ENCODE data around the gene PALM3. TPM values are rescaled to one million over a fixed set of nuclear protein-coding genes. Genes with fewer than 3 reads are reported as not detected.
"Not testable (repeated sequence)": the region's sequence is repeated elsewhere in the genome, so short reads cannot be mapped to it uniquely, and the experiment has no call there.

Gene PALM3
- total RNA-seq, 1 experiment from 2014 or later = 3.3 TPM

DNA sequence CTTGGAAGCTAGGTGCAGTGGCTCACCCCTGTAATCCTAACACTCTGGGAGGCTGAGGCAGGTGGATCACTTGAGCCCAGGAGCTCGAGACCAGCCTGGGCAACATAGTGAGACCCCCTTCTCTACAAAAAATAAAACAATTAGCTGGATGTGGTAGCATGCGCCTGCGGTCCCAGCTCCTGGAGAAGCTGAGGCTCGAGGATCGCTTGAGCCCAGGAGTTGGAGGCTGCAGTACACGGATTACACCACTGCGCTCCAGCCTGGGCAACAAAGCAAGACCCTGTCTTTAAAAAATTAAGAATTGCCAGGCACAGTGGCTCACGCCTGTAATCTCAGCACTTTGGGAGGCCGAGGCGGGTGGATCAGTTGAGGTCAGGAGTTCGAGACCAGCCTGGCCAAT lies 10.9 kb downstream of the PALM3 start:
- POLR2A ChIA-PET; RAD21 ChIA-PET (ENCODE audit: low non-redundant PET in 1 of 2, low total read pairs in 2 of 2, uncharacterized antibody in 2 of 2, unreplicated experiment in 2 of 2); BruUV-seq (replicated peaks): not testable (repeated sequence)

DNA sequence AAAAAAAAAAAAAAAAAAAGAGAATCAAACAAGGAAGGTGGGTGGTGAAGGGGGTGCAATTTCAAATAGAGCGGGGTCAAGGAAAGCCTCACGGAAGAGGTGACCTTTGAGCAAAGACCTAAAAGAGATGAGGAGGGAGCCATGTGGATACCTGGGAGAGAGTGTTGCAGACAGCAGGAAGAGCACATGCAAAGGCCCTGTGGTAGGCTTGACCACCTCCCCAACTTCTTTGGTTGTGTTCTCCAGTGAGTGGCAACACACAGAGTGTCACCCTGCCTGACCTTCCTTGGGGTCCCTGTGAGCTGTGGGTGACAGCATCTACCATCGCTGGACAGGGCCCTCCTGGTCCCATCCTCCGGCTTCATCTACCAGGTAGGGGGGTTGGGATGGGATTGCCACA lies 11.4 kb downstream of the PALM3 start:
- BruUV-seq (replicated peaks) = no TSS peak
- Histone ChIP-seq H3K4me3 (replicated peaks in 1 of 2; ENCODE audit: low read depth in 1 of 2, low read length in 2 of 2) (no peak overlapping the region), H3K9me3 (ENCODE audit: control insufficient read depth in 1 of 2, insufficient read depth in 1 of 2, low read depth in 1 of 2, low read length in 2 of 2) (no peaks in the 10 kb centered on the region), H3K9me2 (ENCODE audit: insufficient read depth) (no peaks in the 10 kb centered on the region), H3K27me3 (ENCODE audit: insufficient read depth, low read length) (no peaks in the 10 kb centered on the region), H3K4me1 (ENCODE audit: control insufficient read depth in 1 of 2, insufficient read depth in 2 of 2, low read length in 2 of 2) (no peaks in the 10 kb centered on the region), H3K27ac (ENCODE audit: low read depth, low read length) (no peak overlapping the region), H3K36me3 (ENCODE audit: control insufficient read depth in 1 of 2, insufficient read depth in 2 of 2, low read length in 2 of 2) (peaks cover 0 to 6% of the 10 kb centered on the region in 2 experiments; a peak in 2 of 4 replicates), H2AFZ (ENCODE audit: low read depth, low read length, poor library complexity, severe bottlenecking) (no peak overlapping the region), H3K79me2 (ENCODE audit: insufficient read depth, low read length) (no peaks in the 10 kb centered on the region), H3K9ac (ENCODE audit: low read length) (no peak overlapping the region), H3K4me2 (ENCODE audit: low read length) (no peak overlapping the region), H4K20me1 (ENCODE audit: insufficient read depth) (no peaks in the 10 kb centered on the region)
- DNase-seq (ENCODE audit: low read depth, low spot score) = no peak
- RAD21 ChIA-PET (ENCODE audit: low non-redundant PET in 1 of 2, low total read pairs in 2 of 2, uncharacterized antibody in 2 of 2, unreplicated experiment in 2 of 2) = no interaction called here
- intact Hi-C loops (cut with micrococcal nuclease) = no loop called here
- TF ChIP-seq SP1 (IDR thresholded peaks at IDR 0.05; ENCODE audit: low read depth) (no peak), ZNF274 (IDR thresholded peaks at IDR 0.05; ENCODE audit: low read depth, low read length) (no peak), ZFX (IDR thresholded peaks at IDR 0.05) (no peak), POLR2AphosphoS5 (IDR thresholded peaks at IDR 0.05; ENCODE audit: low read depth, low read length) (no peak), EZH2 (IDR thresholded peaks at IDR 0.05) (no peak), JUND (IDR thresholded peaks at IDR 0.05) (no peak), SIN3A (IDR thresholded peaks at IDR 0.05; ENCODE audit: low read depth) (no peak), RAD21 (IDR thresholded peaks at IDR 0.05; ENCODE audit: low read depth) (no peak)
- TF ChIP-seq, protein P1, sequence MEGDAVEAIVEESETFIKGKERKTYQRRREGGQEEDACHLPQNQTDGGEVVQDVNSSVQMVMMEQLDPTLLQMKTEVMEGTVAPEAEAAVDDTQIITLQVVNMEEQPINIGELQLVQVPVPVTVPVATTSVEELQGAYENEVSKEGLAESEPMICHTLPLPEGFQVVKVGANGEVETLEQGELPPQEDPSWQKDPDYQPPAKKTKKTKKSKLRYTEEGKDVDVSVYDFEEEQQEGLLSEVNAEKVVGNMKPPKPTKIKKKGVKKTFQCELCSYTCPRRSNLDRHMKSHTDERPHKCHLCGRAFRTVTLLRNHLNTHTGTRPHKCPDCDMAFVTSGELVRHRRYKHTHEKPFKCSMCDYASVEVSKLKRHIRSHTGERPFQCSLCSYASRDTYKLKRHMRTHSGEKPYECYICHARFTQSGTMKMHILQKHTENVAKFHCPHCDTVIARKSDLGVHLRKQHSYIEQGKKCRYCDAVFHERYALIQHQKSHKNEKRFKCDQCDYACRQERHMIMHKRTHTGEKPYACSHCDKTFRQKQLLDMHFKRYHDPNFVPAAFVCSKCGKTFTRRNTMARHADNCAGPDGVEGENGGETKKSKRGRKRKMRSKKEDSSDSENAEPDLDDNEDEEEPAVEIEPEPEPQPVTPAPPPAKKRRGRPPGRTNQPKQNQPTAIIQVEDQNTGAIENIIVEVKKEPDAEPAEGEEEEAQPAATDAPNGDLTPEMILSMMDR (IDR thresholded peaks at IDR 0.05 in 2 of 3, conservative IDR thresholded peaks at IDR 0.05 in 1 of 3; ENCODE audit: borderline replicate concordance in 1 of 3, insufficient read depth in 1 of 3, low read depth in 2 of 3, low read length in 2 of 3) = no peak
- POLR2A ChIA-PET = no interaction called here
- ATAC-seq = no peak
- CTCF ChIA-PET = no interaction called here

More for the DNA sequence above, 10.9 kb downstream of the PALM3 start:
- H3K79me2 ChIP-seq (ENCODE audit: insufficient read depth, low read length); H3K36me3 ChIP-seq (ENCODE audit: control insufficient read depth in 1 of 2, insufficient read depth in 2 of 2, low read length in 2 of 2); H3K9me2 ChIP-seq (ENCODE audit: insufficient read depth); H3K4me1 ChIP-seq (ENCODE audit: control insufficient read depth in 1 of 2, insufficient read depth in 2 of 2, low read length in 2 of 2); H3K9ac ChIP-seq (ENCODE audit: low read length); H3K27ac ChIP-seq (ENCODE audit: low read depth, low read length); H3K9me3 ChIP-seq (ENCODE audit: control insufficient read depth in 1 of 2, insufficient read depth in 1 of 2, low read depth in 1 of 2, low read length in 2 of 2); DNase-seq (ENCODE audit: low read depth, low spot score); H3K27me3 ChIP-seq (ENCODE audit: insufficient read depth, low read length); H2AFZ ChIP-seq (ENCODE audit: low read depth, low read length, poor library complexity, severe bottlenecking); H3K4me3 ChIP-seq (replicated peaks in 1 of 2; ENCODE audit: low read depth in 1 of 2, low read length in 2 of 2); H3K4me2 ChIP-seq (ENCODE audit: low read length); H4K20me1 ChIP-seq (ENCODE audit: insufficient read depth); intact Hi-C loops (cut with micrococcal nuclease): not testable (repeated sequence)
- CTCF ChIA-PET = interaction anchor here (1.3 kb wide), 1 partner anchor 9 kb away, joined by 6 read pairs; no protein-coding TSS in a partner anchor
- 0 out of 2 replicates have a peak, but pooled peaks have one; percentile 30 for ATAC-seq

Measured in HCT116 (cell line).